HG02970 (cell line): Measurements from ENCODE around the gene VANGL2.
A peak's percentile ranks its signal among the peaks of the same experiment; 100 is the strongest.

Source experiments
- ATAC-seq: cut with Tn5 transposase; IDR thresholded peaks from one replicate; pipeline ENCODE4 v1.9.1; 2021; ENCODE audit warnings: mild to moderate bottlenecking, moderate library complexity, moderate number of reproducible peaks; ENCODE audit not compliant: unreplicated experiment, low FRiP score

VANGL2 gene

GRCh38 chr1:160423966-160424365 lies 23.6 kb downstream of the VANGL2 start:
- ATAC-seq: no peak

- no peak for ATAC-seq
Measured at GRCh38 chr1:160425847-160426246, 25.5 kb downstream of the VANGL2 start.

- no peak for ATAC-seq
Measured at GRCh38 chr1:160427625-160428024, 27.3 kb downstream of the VANGL2 start.

- no peak for ATAC-seq
Measured at GRCh38 chr1:160428053-160428452, 27.7 kb downstream of the VANGL2 start.

GRCh38 chr1:160428655-160429054 lies 28.3 kb downstream of the VANGL2 start:
- ATAC-seq: no peak

GRCh38 chr1:160429125-160429561 lies 28.8 kb downstream of the VANGL2 start:
- peak; percentile 24 for ATAC-seq

GRCh38 chr1:160429702-160430535 lies 29.6 kb downstream of the VANGL2 start:
- peak; percentile 44 for ATAC-seq

GRCh38 chr1:160431006-160431405 lies 30.6 kb downstream of the VANGL2 start:
- no peak for ATAC-seq

GRCh38 chr1:160431571-160431970 lies 31.2 kb downstream of the VANGL2 start:
- no peak for ATAC-seq

GRCh38 chr1:160432371-160432786 lies 32.0 kb downstream of the VANGL2 start:
- no peak for ATAC-seq

- no peak for ATAC-seq
Measured at GRCh38 chr1:160436966-160437365, 36.6 kb downstream of the VANGL2 start.

- ATAC-seq: peak; percentile 58
Measured at GRCh38 chr1:160437432-160438316, 37.3 kb downstream of the VANGL2 start.

- ATAC-seq: no peak
Measured at GRCh38 chr1:160438317-160438918, 38.1 kb downstream of the VANGL2 start.

GRCh38 chr1:160438935-160439334 lies 38.6 kb downstream of the VANGL2 start:
- no peak for ATAC-seq

- ATAC-seq: no peak
Measured at GRCh38 chr1:160439718-160440117, 39.4 kb downstream of the VANGL2 start.

- no peak for ATAC-seq
Measured at GRCh38 chr1:160446945-160447600, 46.7 kb downstream of the VANGL2 start.

GRCh38 chr1:160449494-160449893 lies 49.1 kb downstream of the VANGL2 start:
- no peak for ATAC-seq

GRCh38 chr1:160451119-160451858 lies 50.9 kb downstream of the VANGL2 start:
- no peak for ATAC-seq

GRCh38 chr1:160451859-160452232 lies 51.5 kb downstream of the VANGL2 start:
- ATAC-seq: no peak

- no peak for ATAC-seq
Measured at GRCh38 chr1:160453443-160453842, 53.1 kb downstream of the VANGL2 start.
